HG03521 (cell line): Measurements from ENCODE around the gene CD28.
A peak's percentile ranks its signal among the peaks of the same experiment; 100 is the strongest.

Experiments
- ATAC-seq: cut with Tn5 transposase; IDR thresholded peaks from one replicate; pipeline ENCODE4 v1.9.1; 2021; ENCODE audit warnings: mild to moderate bottlenecking, moderate library complexity; ENCODE audit not compliant: unreplicated experiment

CD28 gene

DNA sequence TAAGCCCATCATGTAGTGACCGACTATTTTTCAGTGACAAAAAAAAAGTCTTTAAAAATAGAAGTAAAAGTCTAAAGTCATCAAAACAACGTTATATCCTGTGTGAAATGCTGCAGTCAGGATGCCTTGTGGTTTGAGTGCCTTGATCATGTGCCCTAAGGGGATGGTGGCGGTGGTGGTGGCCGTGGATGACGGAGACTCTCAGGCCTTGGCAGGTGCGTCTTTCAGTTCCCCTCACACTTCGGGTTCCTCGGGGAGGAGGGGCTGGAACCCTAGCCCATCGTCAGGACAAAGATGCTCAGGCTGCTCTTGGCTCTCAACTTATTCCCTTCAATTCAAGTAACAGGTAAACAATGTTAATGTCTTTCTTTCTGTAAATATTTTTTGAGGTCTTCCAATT lies at the start of gene CD28:
TSS of gene CD28 (plus strand) at position 237 of the 400 bp plus-strand sequence. CDS start at position 295, 58 bp downstream.
- ATAC-seq, result peak; percentile 99

- ATAC-seq, result no peak
These were observed 46.9 kb upstream of the CD28 start for GRCh38 chr2:203659331-203660049.

DNA sequence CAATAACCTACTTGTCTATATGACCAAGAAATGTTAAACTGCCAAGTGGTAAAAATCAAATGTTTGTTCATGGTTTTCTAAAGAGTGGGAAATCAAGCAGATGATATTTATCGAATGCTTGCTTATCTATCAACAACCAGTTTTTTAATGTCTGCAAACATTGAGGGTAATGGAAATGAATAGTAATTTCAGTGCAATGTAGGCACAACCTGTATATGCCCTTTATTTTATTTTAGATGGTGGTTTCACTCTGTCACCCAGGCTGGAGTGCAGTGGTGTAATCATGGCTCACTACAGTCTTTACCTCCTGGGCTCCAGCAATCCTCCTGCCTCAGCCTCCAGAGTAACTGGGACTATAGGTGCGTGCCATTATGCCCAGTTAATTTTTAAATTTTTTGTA lies 46.0 kb upstream of the CD28 start:
- ATAC-seq, result no peak

DNA sequence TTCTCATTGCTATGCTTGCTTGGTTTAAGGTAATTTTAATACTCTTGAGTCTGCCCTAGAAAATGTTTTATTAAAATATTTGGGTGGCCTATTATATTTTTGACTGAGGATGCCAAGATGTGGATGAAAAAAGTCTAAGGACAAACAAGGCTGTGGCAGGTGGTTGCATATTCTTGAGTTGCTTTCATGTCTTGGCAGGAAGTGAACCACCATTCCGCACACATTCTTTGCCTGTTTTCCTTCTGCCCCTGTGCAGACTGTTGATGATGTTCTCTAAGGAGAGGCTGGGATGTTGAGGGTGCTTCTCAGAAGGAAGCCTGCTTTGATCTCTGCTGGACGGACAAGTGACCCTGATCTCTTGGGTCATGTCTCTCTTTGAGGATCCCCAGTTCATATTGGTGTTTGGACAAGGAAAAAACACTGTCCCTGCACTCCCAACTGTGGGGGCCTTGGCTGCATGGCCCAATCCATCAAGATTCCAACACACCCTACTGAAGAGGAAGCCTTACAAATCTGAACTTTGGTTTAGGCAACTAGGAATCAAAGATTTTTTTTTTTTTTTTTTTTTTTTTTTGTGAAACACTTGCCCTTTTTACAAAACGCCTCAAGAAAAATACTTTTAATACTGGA lies 45.0 kb upstream of the CD28 start:
- ATAC-seq, result no peak

GRCh38 chr2:203662487-203662886 lies 44.0 kb upstream of the CD28 start:
- no peak for ATAC-seq

GRCh38 chr2:203662951-203663350 lies 43.5 kb upstream of the CD28 start:
- no peak for ATAC-seq

GRCh38 chr2:203664029-203664755 lies 42.2 kb upstream of the CD28 start:
- no peak for ATAC-seq

GRCh38 chr2:203667838-203668237 lies 38.6 kb upstream of the CD28 start:
- ATAC-seq, result no peak

DNA sequence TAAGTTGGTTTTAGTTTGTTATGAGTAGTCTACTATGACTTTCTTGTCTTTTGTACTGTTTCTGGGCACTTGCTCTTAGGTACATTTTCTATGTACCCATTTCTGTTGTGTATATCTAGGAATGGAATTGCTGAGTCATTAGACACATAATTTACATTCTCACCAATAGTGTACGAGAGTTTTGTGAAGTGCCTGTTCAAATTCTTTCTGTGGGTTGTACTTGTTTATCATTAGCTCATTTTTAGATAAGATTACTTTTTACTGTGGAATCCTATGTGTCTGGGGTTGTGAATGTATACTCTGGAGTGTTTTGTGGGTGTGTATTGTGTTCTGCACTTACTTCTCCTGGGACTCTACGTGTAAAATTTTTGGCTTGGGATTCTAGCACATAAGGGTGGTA lies 36.6 kb upstream of the CD28 start:
- ATAC-seq, result no peak

- ATAC-seq, result no peak
These were observed 35.5 kb upstream of the CD28 start for GRCh38 chr2:203670939-203671338.

DNA sequence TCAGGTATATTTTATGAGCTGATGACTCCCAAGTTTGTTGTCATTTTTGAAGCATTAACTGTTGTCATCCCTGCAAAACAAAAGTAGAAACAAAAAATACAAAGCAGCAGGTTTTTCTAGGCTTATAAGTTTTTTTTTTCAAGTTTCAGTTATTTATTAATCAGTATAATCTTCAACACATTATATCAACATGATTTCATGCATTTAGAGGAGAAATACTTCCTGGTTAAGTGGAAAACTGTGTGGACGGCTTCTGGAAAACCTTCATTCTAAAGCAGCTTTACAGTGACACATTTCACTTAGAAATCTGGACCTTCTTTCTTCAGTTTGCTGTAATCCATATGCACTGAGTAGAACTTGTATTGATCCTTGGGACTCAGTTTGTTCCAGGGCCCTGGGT lies 34.6 kb upstream of the CD28 start:
- ATAC-seq, result no peak

DNA sequence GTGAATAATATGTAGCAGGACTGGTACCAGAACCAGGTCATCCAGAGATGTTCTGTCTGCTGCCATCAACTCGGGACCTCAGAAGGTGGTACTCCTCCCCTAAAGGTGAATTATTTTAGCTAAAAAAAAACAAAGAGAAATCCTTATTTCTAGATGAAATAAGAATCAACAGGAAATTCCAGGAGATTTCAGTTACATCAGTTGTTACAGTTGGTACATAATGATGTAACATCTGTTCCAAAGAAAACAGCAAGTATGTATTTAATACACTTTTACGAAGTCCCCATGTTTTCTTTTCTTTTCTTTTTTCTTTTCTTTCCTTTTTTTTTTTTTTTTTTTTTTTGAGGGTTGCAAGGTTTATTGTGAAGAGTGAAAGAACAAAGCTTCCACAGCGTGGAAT lies 33.6 kb upstream of the CD28 start:
- no peak for ATAC-seq

DNA sequence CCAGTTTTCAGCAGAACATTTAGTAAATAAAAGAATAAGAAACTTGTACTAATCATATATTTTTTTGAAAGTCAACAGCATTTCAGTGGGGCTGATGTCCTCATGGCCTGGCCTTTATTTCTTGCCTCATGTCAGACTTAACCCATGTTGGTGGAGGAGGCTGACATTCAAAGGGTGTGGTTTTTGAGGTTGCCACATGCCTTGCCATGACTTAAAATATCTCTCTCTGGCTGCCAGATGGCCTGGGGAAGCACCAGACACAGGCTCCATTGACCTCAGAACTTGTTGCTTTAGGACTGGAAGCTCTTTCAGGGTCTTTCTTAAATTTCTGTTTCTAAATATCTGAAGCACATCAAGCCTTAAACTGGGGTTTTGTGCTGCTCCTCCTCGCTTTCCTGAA lies 32.5 kb upstream of the CD28 start:
- peak; percentile 97 for ATAC-seq

DNA sequence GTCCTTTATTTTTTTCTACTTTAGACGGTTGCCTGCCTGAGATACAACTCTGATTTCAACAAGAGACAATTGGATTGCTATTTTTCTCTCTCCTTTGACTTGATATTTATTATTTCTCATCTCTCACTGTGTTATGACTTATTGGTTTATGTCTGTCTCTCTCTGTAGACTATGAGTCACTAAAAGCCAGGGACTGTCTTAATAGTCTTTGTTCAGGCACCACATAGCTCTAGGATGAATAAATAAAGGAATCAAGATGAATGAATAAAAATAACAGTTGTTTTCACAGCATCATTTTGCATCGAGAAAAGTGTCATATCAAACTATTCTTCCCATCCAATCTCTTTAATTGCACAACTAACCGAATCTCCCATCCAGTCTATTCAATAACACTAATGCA lies 31.4 kb upstream of the CD28 start:
- ATAC-seq, result no peak

- ATAC-seq, result no peak
These were observed 27.5 kb upstream of the CD28 start for GRCh38 chr2:203678971-203679370.

- ATAC-seq, result no peak
These were observed 27.0 kb upstream of the CD28 start for GRCh38 chr2:203679401-203679800.

GRCh38 chr2:203681978-203682377 lies 24.5 kb upstream of the CD28 start:
- ATAC-seq, result no peak

- no peak for ATAC-seq
These were observed 23.7 kb upstream of the CD28 start for GRCh38 chr2:203682688-203683130.

DNA sequence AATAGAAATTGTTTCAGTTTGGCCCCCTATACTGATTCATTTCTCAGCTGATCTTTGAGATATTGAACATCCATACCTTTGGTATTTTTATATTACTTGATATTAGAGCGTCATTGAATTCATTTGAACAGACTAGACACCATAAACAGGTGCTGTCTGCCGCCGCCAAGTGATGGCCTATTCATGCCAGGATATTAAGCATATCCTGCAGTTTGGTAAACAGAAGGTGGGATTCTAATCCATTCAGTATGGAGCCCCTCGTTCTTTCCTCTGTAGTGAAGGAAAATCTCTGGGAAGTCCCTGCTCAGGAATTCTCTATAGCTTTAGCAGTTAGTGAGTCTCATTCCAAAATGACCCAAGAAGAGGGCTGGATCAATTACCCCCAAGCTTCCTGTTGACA lies 23.0 kb upstream of the CD28 start:
- no peak for ATAC-seq

- peak; percentile 60 for ATAC-seq
These were observed 22.4 kb upstream of the CD28 start for GRCh38 chr2:203683932-203684556.

DNA sequence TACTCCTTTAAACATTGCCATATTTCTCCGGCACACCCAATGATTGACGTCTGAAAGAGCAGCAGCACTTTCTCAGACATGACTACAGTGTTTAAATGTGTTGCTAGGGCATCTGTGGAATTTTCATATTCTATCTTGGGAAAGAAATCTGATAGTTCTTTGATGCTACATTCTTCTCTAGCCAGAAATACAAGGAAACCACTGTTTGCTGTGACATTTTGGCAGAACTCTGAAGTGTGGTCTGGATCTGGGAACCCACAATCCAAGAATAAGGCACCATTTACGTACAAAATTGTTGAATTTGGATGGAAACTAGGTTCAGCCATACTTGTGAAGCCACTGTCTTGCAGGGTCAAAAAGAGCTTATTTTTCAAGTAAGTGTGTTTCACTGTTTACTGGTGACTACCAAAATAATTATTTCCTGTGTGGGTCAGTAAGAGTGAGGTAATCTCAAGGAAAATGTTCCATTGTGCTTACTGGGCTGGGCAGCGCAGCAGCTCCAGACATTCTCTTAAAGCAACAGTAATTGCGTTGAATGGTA lies 21.3 kb upstream of the CD28 start:
- ATAC-seq, result no peak
